ENCODE measurements around the gene EPB41L2.

Gene EPB41L2

GRCh38 chr6:131058236-131058635, 4.8 kb downstream of the EPB41L2 start:
- DNase-seq (ENCODE audit: low read depth, low spot score): no peak
- no peak overlapping the region for H3K9ac ChIP-seq (ENCODE audit: insufficient read length)
- H3K4me3 ChIP-seq: no peak overlapping the region
- H3K36me3 ChIP-seq (ENCODE audit: insufficient read depth, low read length): peaks cover 34% of the 10 kb centered on the region
- H3K27ac ChIP-seq: no peak overlapping the region
- no peak for TF ChIP-seq EZH2 (IDR thresholded peaks at IDR 0.05)
- no peak for TF ChIP-seq FOXP2 (optimal IDR thresholded peaks at IDR 0.05; ENCODE audit: control extremely low read depth, extremely low read length, insufficient read depth)
- no peak for TF ChIP-seq POLR2AphosphoS5 (IDR thresholded peaks at IDR 0.05; ENCODE audit: borderline replicate concordance, low read depth, low read length)
- peaks cover 15% of the 10 kb centered on the region for H3K9me3 ChIP-seq (ENCODE audit: low read depth, low read length)

DNA sequence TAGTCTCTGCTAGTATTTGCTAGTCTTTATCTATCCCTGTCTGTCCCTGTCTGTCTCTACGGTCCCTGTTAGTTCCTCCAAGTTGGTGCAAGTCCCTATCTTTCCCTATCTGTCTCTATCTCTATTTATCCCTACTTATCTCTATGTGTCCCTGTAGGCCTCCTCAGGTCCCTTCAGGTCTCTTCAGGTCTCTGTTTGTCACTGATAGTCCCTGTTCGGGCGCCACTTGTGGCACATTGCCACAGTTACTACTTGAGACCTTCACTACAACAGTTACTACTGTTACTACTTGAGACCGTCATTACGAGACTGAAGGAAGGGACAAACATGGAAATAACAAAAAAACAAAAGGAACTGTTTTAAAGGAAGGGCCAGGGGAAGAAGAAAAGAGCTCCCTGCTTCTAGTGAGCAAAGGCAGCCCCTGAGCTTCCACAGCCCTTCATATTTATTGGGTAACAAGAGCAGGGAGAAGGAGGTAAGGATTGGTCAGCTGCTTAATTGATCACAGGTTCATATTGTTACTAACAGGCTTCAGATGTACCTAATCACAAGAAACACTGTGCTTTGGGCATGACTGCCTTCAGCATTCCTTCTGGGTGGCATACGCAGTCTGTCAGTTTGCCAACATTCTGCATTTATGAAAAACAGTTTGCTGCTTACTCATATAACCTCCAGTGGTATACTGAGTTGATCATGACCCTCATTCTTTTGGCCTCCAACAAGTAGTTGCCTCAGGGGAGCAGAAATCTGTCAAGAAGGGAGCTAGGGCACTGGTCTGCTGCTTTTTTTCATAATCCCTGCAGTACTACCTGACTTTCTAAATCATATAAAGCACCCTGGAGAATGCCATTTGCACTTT, 8.4 kb downstream of the EPB41L2 start:
- H3K36me3 ChIP-seq (ENCODE audit: insufficient read depth, low read length): peaks cover 34% of the 10 kb centered on the region
- H3K9me3 ChIP-seq (ENCODE audit: low read depth, low read length): peaks cover 15% of the 10 kb centered on the region

DNA sequence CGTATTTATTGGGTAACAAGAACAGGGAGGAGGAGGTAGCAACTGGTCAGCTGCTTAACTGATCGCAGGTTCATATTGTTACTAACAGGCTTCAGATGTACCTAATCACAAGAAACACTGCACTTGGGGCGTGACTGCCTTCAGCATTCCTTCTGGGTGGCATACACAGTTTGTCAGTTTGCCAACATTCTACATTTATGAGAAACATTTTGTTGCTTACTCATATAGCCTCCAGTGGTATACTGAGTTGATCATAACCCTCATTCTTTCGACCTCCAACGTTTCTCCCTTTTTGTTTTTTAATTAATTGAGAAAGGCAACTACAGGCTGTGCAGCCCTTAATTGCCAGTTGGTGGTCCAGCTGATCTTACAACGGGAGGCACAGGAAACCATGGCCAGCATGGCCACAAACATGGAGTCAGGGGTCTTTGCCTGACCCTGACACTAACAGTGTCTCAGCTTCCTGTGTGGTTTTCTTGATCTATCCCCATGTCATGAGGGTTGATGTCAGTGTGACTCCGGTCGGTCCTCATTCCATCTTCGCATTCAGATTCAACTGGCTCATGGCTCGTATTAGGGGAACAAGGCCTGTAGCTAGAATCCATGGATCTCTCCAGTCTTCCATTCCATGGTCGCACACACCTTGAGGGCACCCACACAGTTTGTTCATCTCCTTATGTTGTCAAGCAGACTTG, 9.4 kb downstream of the EPB41L2 start:
- Histone ChIP-seq H3K4me3 (no peak overlapping the region), H3K27ac (no peak overlapping the region), H3K9ac (ENCODE audit: insufficient read length) (no peak overlapping the region), H3K9me3 (ENCODE audit: low read depth, low read length) (peaks cover 15% of the 10 kb centered on the region), H3K36me3 (ENCODE audit: insufficient read depth, low read length) (peaks cover 34% of the 10 kb centered on the region)
- no peak for DNase-seq (ENCODE audit: low read depth, low spot score)
- TF ChIP-seq FOXP2 (optimal IDR thresholded peaks at IDR 0.05; ENCODE audit: control extremely low read depth, extremely low read length, insufficient read depth) (no peak), EZH2 (IDR thresholded peaks at IDR 0.05) (no peak), POLR2AphosphoS5 (IDR thresholded peaks at IDR 0.05; ENCODE audit: borderline replicate concordance, low read depth, low read length) (no peak)

More for the DNA sequence above, 8.4 kb downstream of the EPB41L2 start:
- no peak for TF ChIP-seq POLR2AphosphoS5 (IDR thresholded peaks at IDR 0.05; ENCODE audit: borderline replicate concordance, low read depth, low read length)
- TF ChIP-seq EZH2 (IDR thresholded peaks at IDR 0.05): no peak
- no peak for TF ChIP-seq FOXP2 (optimal IDR thresholded peaks at IDR 0.05; ENCODE audit: control extremely low read depth, extremely low read length, insufficient read depth)
- H3K9ac ChIP-seq (ENCODE audit: insufficient read length): no peak overlapping the region
- H3K4me3 ChIP-seq: no peak overlapping the region
- no peak for DNase-seq (ENCODE audit: low read depth, low spot score)
- no peak overlapping the region for H3K27ac ChIP-seq

- peaks cover 31% of the 10 kb centered on the region for H3K36me3 ChIP-seq (ENCODE audit: insufficient read depth, low read length)
- no peak for DNase-seq (ENCODE audit: low read depth, low spot score)
- no peak overlapping the region for H3K9ac ChIP-seq (ENCODE audit: insufficient read length)
- peaks cover 13% of the 10 kb centered on the region for H3K9me3 ChIP-seq (ENCODE audit: low read depth, low read length)
- H3K27ac ChIP-seq: no peak overlapping the region
- H3K4me3 ChIP-seq: no peak overlapping the region
- no peak for TF ChIP-seq POLR2AphosphoS5 (IDR thresholded peaks at IDR 0.05; ENCODE audit: borderline replicate concordance, low read depth, low read length)
- TF ChIP-seq FOXP2 (optimal IDR thresholded peaks at IDR 0.05; ENCODE audit: control extremely low read depth, extremely low read length, insufficient read depth): no peak
- TF ChIP-seq EZH2 (IDR thresholded peaks at IDR 0.05): no peak
Measured at GRCh38 chr6:131052181-131052580, 10.9 kb downstream of the EPB41L2 start.

DNA sequence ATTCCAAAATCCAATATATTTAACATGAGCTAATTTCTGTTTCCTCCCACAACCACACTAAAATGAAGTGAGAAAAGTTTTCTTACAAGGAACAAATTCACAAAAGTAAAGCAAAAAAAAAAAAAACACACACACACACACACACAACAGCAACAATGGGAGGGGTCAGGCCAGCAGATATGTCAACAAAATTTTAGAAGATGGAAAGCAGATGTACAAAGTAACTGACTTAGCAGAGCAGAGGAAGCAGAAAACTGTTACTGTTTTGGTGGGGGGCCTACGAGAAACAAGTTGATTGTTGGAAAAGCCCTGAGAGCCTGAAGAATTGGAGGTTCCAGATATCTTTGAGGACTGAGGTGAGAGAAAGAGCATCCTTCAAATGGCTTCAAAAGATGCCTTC, 11.7 kb downstream of the EPB41L2 start:
- no peak for TF ChIP-seq FOXP2 (optimal IDR thresholded peaks at IDR 0.05; ENCODE audit: control extremely low read depth, extremely low read length, insufficient read depth)
- no peak for TF ChIP-seq EZH2 (IDR thresholded peaks at IDR 0.05)
- TF ChIP-seq POLR2AphosphoS5 (IDR thresholded peaks at IDR 0.05; ENCODE audit: borderline replicate concordance, low read depth, low read length): no peak

GRCh38 chr6:131049608-131050007, 13.4 kb downstream of the EPB41L2 start:
- Histone ChIP-seq H3K36me3 (ENCODE audit: insufficient read depth, low read length) (peaks cover 14% of the 10 kb centered on the region), H3K4me3 (peak overlapping the region; percentile 68), H3K27ac (peak overlapping the region; percentile 88), H3K9ac (ENCODE audit: insufficient read length) (no peak overlapping the region), H3K9me3 (ENCODE audit: low read depth, low read length) (no peaks in the 10 kb centered on the region)
- no peak for DNase-seq (ENCODE audit: low read depth, low spot score)
- TF ChIP-seq FOXP2 (optimal IDR thresholded peaks at IDR 0.05; ENCODE audit: control extremely low read depth, extremely low read length, insufficient read depth): no peak
- TF ChIP-seq EZH2 (IDR thresholded peaks at IDR 0.05): no peak
- TF ChIP-seq POLR2AphosphoS5 (IDR thresholded peaks at IDR 0.05; ENCODE audit: borderline replicate concordance, low read depth, low read length): no peak

More for the DNA sequence above, 11.7 kb downstream of the EPB41L2 start:
- H3K27ac ChIP-seq: peak overlapping the region; percentile 42; the same call in 1 of the 2 replicates
- no peak overlapping the region for H3K4me3 ChIP-seq
- H3K9ac ChIP-seq (ENCODE audit: insufficient read length): no peak overlapping the region
- peaks cover 13% of the 10 kb centered on the region for H3K9me3 ChIP-seq (ENCODE audit: low read depth, low read length)
- no peak for DNase-seq (ENCODE audit: low read depth, low spot score)
- peaks cover 28% of the 10 kb centered on the region for H3K36me3 ChIP-seq (ENCODE audit: insufficient read depth, low read length)

GRCh38 chr6:131048933-131049515, 14.0 kb downstream of the EPB41L2 start:
- Histone ChIP-seq H3K9me3 (ENCODE audit: low read depth, low read length) (no peaks in the 10 kb centered on the region), H3K27ac (peak overlapping the region; percentile 88), H3K4me3 (peak overlapping the region; percentile 68), H3K9ac (ENCODE audit: insufficient read length) (no peak overlapping the region), H3K36me3 (ENCODE audit: insufficient read depth, low read length) (peaks cover 8% of the 10 kb centered on the region)
- TF ChIP-seq FOXP2 (optimal IDR thresholded peaks at IDR 0.05; ENCODE audit: control extremely low read depth, extremely low read length, insufficient read depth): no peak
- no peak for TF ChIP-seq POLR2AphosphoS5 (IDR thresholded peaks at IDR 0.05; ENCODE audit: borderline replicate concordance, low read depth, low read length)
- TF ChIP-seq EZH2 (IDR thresholded peaks at IDR 0.05): no peak
- DNase-seq (ENCODE audit: low read depth, low spot score): no peak

DNA sequence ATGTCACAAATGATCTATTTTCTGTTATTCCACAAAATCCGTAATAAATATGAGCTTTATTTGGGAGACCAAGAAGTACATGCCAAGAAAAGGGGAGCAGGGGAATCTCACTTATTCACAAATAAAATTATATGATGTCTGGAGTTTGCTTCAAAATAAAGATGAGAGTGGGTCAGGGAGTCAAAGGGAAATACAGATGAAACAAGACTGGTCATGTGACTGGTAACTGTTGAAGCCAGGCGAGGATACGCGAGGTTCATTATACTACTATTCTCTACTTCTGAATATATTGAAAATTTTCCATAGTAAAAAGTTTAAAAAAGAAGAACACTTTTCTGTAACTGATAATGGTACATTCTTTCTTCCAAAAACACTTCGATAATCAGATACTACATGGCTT, 14.6 kb downstream of the EPB41L2 start:
- no peak for TF ChIP-seq FOXP2 (optimal IDR thresholded peaks at IDR 0.05; ENCODE audit: control extremely low read depth, extremely low read length, insufficient read depth)
- TF ChIP-seq POLR2AphosphoS5 (IDR thresholded peaks at IDR 0.05; ENCODE audit: borderline replicate concordance, low read depth, low read length): no peak
- no peak for TF ChIP-seq EZH2 (IDR thresholded peaks at IDR 0.05)
- DNase-seq (ENCODE audit: low read depth, low spot score): no peak

More for the DNA sequence above, 14.6 kb downstream of the EPB41L2 start:
- H3K9ac ChIP-seq (ENCODE audit: insufficient read length): no peak overlapping the region
- peaks cover 3% of the 10 kb centered on the region for H3K36me3 ChIP-seq (ENCODE audit: insufficient read depth, low read length)
- peak overlapping the region; percentile 88 for H3K27ac ChIP-seq
- H3K9me3 ChIP-seq (ENCODE audit: low read depth, low read length): no peaks in the 10 kb centered on the region
- peak overlapping the region; percentile 68 for H3K4me3 ChIP-seq

Data from SK-N-MC (cell line).